ENCODE data around the gene BOK. TPM values are rescaled to one million over a fixed set of nuclear protein-coding genes. Genes with fewer than 3 reads are reported as not detected.
A peak's percentile ranks its signal among the peaks of the same experiment; 100 is the strongest.

The BOK gene
- total and polyA plus RNA-seq, 2 of the 13 experiments (the other 11 are each of a cell fraction or from before 2014, with no cell fraction given), result 35.5 to 39.2 TPM

DNA sequence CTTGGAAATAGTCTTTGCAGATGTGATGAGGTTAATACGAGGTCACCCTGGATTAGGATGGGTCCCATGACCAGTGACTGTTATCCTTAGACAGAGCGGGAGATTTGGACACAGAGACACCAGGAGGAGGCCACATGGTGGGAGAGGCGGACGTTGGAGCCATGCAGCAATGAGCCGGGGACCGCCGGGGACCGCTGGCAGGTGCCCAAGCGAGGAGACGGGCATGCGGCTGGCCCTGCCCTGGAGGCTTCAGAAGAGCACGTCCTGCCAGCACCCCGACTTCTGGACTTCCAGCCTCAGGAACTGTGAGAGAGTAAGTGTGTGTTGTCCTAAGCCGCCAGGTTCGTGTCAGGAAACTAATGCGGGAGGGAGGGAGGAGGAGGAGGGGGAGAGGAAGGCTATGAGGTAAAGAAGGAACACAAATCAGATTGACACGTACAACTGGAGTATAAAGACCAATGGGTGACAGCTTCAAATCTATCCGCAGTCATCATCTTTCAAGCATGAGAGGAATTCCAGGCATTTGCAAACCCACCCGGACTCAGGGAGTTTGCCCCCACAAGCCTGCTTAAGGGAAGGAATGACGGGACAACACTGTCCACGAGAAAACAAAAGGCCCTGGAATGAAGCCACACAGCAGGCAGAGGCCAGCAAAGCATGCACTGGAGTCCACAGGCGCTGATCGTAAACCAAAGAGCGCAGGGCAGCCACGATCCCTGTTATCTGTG lies 11.6 kb upstream of the BOK start (continued):
- TF ChIP-seq ZNF891 (CRISPR knock-in tag; IDR thresholded peaks at IDR 0.05), result no peak
- TF ChIP-seq ZNF839 (CRISPR knock-in tag; IDR thresholded peaks at IDR 0.05; ENCODE audit: borderline replicate concordance), result peak; percentile 80; the same call in 1 of the 2 replicates
- no peak; the same call in 1 of the 2 replicates for TF ChIP-seq ZFY (CRISPR knock-in tag; IDR thresholded peaks at IDR 0.05)
- peak; percentile 25; the same call in 1 of the 2 replicates for TF ChIP-seq HDAC2 (CRISPR knock-in tag; IDR thresholded peaks at IDR 0.05)
- TF ChIP-seq, protein P1, sequence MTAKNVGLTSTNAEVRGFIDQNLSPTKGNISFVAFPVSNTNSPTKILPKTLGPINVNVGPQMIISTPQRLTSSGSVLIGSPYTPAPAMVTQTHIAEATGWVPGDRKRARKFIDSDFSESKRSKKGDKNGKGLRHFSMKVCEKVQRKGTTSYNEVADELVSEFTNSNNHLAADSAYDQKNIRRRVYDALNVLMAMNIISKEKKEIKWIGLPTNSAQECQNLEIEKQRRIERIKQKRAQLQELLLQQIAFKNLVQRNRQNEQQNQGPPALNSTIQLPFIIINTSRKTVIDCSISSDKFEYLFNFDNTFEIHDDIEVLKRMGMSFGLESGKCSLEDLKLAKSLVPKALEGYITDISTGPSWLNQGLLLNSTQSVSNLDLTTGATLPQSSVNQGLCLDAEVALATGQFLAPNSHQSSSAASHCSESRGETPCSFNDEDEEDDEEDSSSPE (CRISPR knock-in tag; IDR thresholded peaks at IDR 0.05), result peak; percentile 65
- TF ChIP-seq, protein P2, sequence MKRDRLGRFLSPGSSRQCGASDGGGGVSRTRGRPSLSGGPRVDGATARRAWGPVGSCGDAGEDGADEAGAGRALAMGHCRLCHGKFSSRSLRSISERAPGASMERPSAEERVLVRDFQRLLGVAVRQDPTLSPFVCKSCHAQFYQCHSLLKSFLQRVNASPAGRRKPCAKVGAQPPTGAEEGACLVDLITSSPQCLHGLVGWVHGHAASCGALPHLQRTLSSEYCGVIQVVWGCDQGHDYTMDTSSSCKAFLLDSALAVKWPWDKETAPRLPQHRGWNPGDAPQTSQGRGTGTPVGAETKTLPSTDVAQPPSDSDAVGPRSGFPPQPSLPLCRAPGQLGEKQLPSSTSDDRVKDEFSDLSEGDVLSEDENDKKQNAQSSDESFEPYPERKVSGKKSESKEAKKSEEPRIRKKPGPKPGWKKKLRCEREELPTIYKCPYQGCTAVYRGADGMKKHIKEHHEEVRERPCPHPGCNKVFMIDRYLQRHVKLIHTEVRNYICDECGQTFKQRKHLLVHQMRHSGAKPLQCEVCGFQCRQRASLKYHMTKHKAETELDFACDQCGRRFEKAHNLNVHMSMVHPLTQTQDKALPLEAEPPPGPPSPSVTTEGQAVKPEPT (CRISPR knock-in tag; IDR thresholded peaks at IDR 0.05; ENCODE audit: low read depth), result peak; percentile 37; the same call in 1 of the 2 replicates
- peak; percentile 64; the same call in 1 of the 2 replicates for TF ChIP-seq ZFX (CRISPR knock-in tag; IDR thresholded peaks at IDR 0.05; ENCODE audit: low read depth)
- 0 out of 2 replicates have a peak, but pooled peaks have one; percentile 26 for TF ChIP-seq SP2 (CRISPR knock-in tag; IDR thresholded peaks at IDR 0.05)
- TF ChIP-seq HDAC1 (CRISPR knock-in tag; IDR thresholded peaks at IDR 0.05), result 0 out of 2 replicates have a peak, but pooled peaks have one; percentile 60
- peak; percentile 10; the same call in 1 of the 2 replicates for TF ChIP-seq SP5 (CRISPR knock-in tag; IDR thresholded peaks at IDR 0.05; ENCODE audit: borderline replicate concordance, low read depth)
- TF ChIP-seq KLF13 (CRISPR knock-in tag; IDR thresholded peaks at IDR 0.05), result 0 out of 2 replicates have a peak, but pooled peaks have one; percentile 24
- 0 out of 2 replicates have a peak, but pooled peaks have one; percentile 39 for TF ChIP-seq NFKBIZ (CRISPR knock-in tag; IDR thresholded peaks at IDR 0.05)
- no peak for TF ChIP-seq ATF1 (CRISPR knock-in tag; IDR thresholded peaks at IDR 0.05)
- TF ChIP-seq CREB1 (IDR thresholded peaks at IDR 0.05), result 0 out of 2 replicates have a peak, but pooled peaks have one; percentile 16
- no peak; the same call in 1 of the 2 replicates for TF ChIP-seq CREB1 (CRISPR knock-in tag; IDR thresholded peaks at IDR 0.05)
- TF ChIP-seq HDAC6 (IDR thresholded peaks at IDR 0.05; ENCODE audit: low read depth, low read length), result no peak
- peak; percentile 62; the same call in 1 of the 2 replicates for TF ChIP-seq ZNF788 (CRISPR knock-in tag; IDR thresholded peaks at IDR 0.05; ENCODE audit: borderline replicate concordance)
- peak; percentile 44; the same call in 1 of the 2 replicates for TF ChIP-seq TBX2 (CRISPR knock-in tag; IDR thresholded peaks at IDR 0.05; ENCODE audit: borderline replicate concordance)
- no peak for TF ChIP-seq ZNF136 (CRISPR knock-in tag; IDR thresholded peaks at IDR 0.05; ENCODE audit: low read depth)
- 0 out of 2 replicates have a peak, but pooled peaks have one; percentile 60 for TF ChIP-seq ZNF468 (CRISPR knock-in tag; IDR thresholded peaks at IDR 0.05)
- TF ChIP-seq, protein P3, sequence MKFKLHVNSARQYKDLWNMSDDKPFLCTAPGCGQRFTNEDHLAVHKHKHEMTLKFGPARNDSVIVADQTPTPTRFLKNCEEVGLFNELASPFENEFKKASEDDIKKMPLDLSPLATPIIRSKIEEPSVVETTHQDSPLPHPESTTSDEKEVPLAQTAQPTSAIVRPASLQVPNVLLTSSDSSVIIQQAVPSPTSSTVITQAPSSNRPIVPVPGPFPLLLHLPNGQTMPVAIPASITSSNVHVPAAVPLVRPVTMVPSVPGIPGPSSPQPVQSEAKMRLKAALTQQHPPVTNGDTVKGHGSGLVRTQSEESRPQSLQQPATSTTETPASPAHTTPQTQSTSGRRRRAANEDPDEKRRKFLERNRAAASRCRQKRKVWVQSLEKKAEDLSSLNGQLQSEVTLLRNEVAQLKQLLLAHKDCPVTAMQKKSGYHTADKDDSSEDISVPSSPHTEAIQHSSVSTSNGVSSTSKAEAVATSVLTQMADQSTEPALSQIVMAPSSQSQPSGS (CRISPR knock-in tag; IDR thresholded peaks at IDR 0.05), result peak; percentile 82
- no peak; the same call in 1 of the 2 replicates for TF ChIP-seq SMYD3 (CRISPR knock-in tag; IDR thresholded peaks at IDR 0.05)
- peak; percentile 71; the same call in 1 of the 2 replicates for TF ChIP-seq ETV6 (CRISPR knock-in tag; conservative IDR thresholded peaks at IDR 0.05)
- TF ChIP-seq PITX1 (CRISPR knock-in tag; IDR thresholded peaks at IDR 0.05), result 0 out of 2 replicates have a peak, but pooled peaks have one; percentile 36
- TF ChIP-seq U2AF2 (IDR thresholded peaks at IDR 0.05; ENCODE audit: low read depth, low read length), result no peak
